ACC112 (cell line): ENCODE results near the gene EPHA4.

Source experiments
- H2AFZ ChIP-seq: fragments of 200-600 bp; sonication (generic); one replicate; pipeline ENCODE4 v1.6.0; 2017; ENCODE audit warnings: antibody characterized with exemption, low read length; ENCODE audit not compliant: unreplicated experiment
- H3K27ac ChIP-seq: fragments of 200-600 bp; sonication (generic); 2 replicates; pipeline ENCODE4 v1.5.1; 2014; ENCODE audit warnings: low read depth, mild to moderate bottlenecking, antibody characterized with exemption, low read length, moderate library complexity
- H3K27me3 ChIP-seq: fragments of 200-600 bp; sonication (generic); 2 replicates; pipeline ENCODE4 v1.6.1; 2014; ENCODE audit warnings: mild to moderate bottlenecking, antibody characterized with exemption, low read length, moderate library complexity, mixed read lengths; ENCODE audit not compliant: insufficient read depth
- H3K36me3 ChIP-seq: fragments of 200-600 bp; sonication (generic); 2 replicates; pipeline ENCODE4 v1.6.1; 2016; ENCODE audit warnings: mild to moderate bottlenecking, antibody characterized with exemption, low read length, moderate library complexity, mixed read lengths; ENCODE audit not compliant: insufficient read depth
- H3K4me1 ChIP-seq: fragments of 200-600 bp; sonication (generic); one replicate; pipeline ENCODE4 v1.6.1; 2016; ENCODE audit warnings: low read length, mixed read lengths; ENCODE audit not compliant: insufficient read depth, unreplicated experiment, control insufficient read depth
- H3K4me3 ChIP-seq: fragments of 200-600 bp; sonication (generic); 2 replicates; pipeline ENCODE4 v1.5.1; 2014; ENCODE audit warnings: mild to moderate bottlenecking, low read depth, low read length
- H3K79me2 ChIP-seq: fragments of 200-600 bp; sonication (generic); one replicate; pipeline ENCODE4 v1.6.0; 2016; ENCODE audit warnings: low read length; ENCODE audit not compliant: control insufficient read depth, unreplicated experiment, insufficient read depth

EPHA4 gene

DNA sequence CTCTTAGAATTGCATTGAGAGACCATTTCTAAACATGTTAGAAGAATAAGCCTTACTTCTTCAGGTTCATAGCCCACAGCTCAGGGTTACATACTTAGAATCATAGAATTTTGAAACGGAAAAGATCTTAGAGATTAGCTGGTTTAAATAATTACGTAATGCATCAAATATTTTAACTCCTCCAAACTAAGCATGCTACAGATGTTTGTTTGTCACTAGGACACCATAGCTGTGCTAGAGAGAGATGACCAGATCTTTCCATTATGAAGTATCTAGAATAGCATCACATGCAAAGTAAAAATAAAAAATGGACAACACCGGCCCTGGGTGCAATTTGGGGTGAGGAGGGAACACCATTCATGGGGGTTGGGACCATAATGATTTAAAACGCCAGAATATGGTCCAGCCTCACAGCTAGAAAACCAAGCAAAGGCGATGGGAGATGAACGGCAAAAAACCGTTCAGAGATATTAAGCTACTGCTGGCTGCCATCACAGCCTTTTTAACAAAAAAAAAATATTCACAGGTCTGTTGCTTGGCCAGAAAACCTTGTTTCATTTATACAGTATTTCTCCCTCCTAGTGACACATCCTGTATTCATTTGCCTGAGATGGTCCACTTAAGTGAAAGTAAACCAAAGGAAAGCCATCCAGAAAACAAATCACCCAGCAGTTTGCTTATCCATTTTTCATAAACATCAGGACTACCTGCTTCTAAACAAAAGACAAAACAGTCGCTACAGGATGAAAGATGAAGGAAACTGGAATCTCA, 94.2 kb downstream of the EPHA4 start:
- H3K4me3 ChIP-seq = no peak overlapping the region
- no peak overlapping the region for H2AFZ ChIP-seq
- no peaks in the 10 kb centered on the region for H3K79me2 ChIP-seq
- no peak overlapping the region for H3K27ac ChIP-seq
- H3K4me1 ChIP-seq = no peaks in the 10 kb centered on the region
- H3K36me3 ChIP-seq = no peaks in the 10 kb centered on the region
- H3K27me3 ChIP-seq = no peaks in the 10 kb centered on the region

GRCh38 chr2:221476195-221476594, 95.9 kb downstream of the EPHA4 start:
- Histone ChIP-seq H3K4me3 (no peak overlapping the region), H3K27me3 (no peaks in the 10 kb centered on the region), H3K36me3 (no peaks in the 10 kb centered on the region), H3K4me1 (no peaks in the 10 kb centered on the region), H3K79me2 (no peaks in the 10 kb centered on the region), H3K27ac (no peak overlapping the region), H2AFZ (no peak overlapping the region)

DNA sequence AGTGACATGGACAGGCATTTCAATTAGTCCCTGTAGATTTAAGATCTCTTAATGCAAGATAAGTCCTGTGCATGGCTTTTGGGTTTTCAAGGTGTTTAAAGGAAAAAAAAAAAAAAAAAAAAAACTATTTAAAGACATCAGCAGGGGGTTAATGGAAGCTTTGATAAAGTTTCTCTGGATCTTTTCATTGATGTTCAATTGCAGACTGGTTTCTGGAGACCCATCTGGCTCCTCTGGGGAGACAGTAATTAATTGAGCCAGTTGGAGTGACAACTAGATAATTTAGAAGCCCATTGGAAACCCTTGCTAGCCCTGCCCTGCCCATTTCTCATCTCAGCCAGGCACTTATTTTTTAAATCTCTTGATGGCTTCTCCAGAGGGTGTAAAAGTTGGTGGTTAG, 98.7 kb downstream of the EPHA4 start:
- no peaks in the 10 kb centered on the region for H3K4me1 ChIP-seq

GRCh38 chr2:221468317-221468716, 103.8 kb downstream of the EPHA4 start:
- Histone ChIP-seq H3K27me3 (no peaks in the 10 kb centered on the region), H2AFZ (no peak overlapping the region), H3K27ac (no peak overlapping the region), H3K4me3 (no peak overlapping the region), H3K79me2 (no peaks in the 10 kb centered on the region), H3K36me3 (no peaks in the 10 kb centered on the region), H3K4me1 (peaks cover 7% of the 10 kb centered on the region)

More for the DNA sequence above, 98.7 kb downstream of the EPHA4 start:
- Histone ChIP-seq H3K79me2 (no peaks in the 10 kb centered on the region), H2AFZ (no peak overlapping the region), H3K27me3 (no peaks in the 10 kb centered on the region), H3K36me3 (no peaks in the 10 kb centered on the region), H3K4me3 (no peak overlapping the region), H3K27ac (no peak overlapping the region)

GRCh38 chr2:221467610-221468009, 104.5 kb downstream of the EPHA4 start:
- Histone ChIP-seq H3K79me2 (no peaks in the 10 kb centered on the region), H3K4me1 (peaks cover 7% of the 10 kb centered on the region)

DNA sequence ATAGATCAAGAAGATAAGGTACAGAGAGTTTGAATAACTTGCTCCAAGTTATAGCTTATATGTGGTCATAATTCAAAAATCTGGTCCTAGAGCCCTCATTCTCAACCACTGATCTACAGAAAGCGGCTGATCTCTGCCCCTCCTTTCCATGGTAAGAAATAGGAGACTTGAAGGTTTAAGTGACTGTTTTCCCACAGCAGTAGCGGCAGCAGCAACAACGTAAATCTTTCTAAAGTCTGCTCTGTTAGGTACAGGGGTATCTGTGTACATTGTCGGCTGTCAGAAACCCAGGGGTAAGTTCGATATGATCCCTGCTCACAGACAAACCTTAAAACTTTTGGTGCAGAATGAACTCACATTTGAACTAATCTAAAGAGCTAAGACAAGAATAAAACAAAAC, 105.4 kb downstream of the EPHA4 start:
- H3K4me1 ChIP-seq = peaks cover 7% of the 10 kb centered on the region
- no peaks in the 10 kb centered on the region for H3K79me2 ChIP-seq
- no peak overlapping the region for H2AFZ ChIP-seq
- H3K36me3 ChIP-seq = no peaks in the 10 kb centered on the region
- no peak overlapping the region for H3K4me3 ChIP-seq
- H3K27ac ChIP-seq = no peak overlapping the region
- no peaks in the 10 kb centered on the region for H3K27me3 ChIP-seq

More at GRCh38 chr2:221467610-221468009, 104.5 kb downstream of the EPHA4 start:
- H3K36me3 ChIP-seq = no peaks in the 10 kb centered on the region
- H2AFZ ChIP-seq = no peak overlapping the region
- H3K27me3 ChIP-seq = no peaks in the 10 kb centered on the region
- H3K4me3 ChIP-seq = no peak overlapping the region
- no peak overlapping the region for H3K27ac ChIP-seq

DNA sequence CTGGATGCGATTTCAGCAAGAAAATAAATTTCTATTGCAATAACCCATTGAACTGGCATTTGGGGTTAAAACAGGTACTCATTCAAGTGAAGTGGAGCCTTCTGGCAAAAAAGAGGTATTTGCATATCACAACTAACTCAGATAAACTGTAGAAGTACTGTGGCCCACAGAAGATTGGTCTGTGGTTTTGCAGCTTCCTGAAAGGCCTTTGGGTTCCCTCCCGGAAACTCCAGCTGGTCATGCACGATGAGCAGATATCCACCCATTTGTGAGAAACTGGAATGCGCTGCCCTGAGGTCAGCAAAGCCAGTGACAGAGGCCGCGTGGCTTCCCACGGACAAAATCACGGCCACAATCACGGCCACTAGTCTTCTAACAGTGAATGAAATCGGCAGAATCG, 106.3 kb downstream of the EPHA4 start:
- Histone ChIP-seq H3K27ac (no peak overlapping the region), H2AFZ (no peak overlapping the region), H3K4me1 (peaks cover 7% of the 10 kb centered on the region), H3K36me3 (no peaks in the 10 kb centered on the region), H3K27me3 (no peaks in the 10 kb centered on the region), H3K79me2 (no peaks in the 10 kb centered on the region), H3K4me3 (no peak overlapping the region)

- Histone ChIP-seq H3K27me3 (no peaks in the 10 kb centered on the region), H3K4me1 (peaks cover 7% of the 10 kb centered on the region), H3K27ac (no peak overlapping the region), H3K36me3 (no peaks in the 10 kb centered on the region), H2AFZ (no peak overlapping the region), H3K4me3 (no peak overlapping the region), H3K79me2 (no peaks in the 10 kb centered on the region)
These were observed 107.1 kb downstream of the EPHA4 start for GRCh38 chr2:221464971-221465370.

DNA sequence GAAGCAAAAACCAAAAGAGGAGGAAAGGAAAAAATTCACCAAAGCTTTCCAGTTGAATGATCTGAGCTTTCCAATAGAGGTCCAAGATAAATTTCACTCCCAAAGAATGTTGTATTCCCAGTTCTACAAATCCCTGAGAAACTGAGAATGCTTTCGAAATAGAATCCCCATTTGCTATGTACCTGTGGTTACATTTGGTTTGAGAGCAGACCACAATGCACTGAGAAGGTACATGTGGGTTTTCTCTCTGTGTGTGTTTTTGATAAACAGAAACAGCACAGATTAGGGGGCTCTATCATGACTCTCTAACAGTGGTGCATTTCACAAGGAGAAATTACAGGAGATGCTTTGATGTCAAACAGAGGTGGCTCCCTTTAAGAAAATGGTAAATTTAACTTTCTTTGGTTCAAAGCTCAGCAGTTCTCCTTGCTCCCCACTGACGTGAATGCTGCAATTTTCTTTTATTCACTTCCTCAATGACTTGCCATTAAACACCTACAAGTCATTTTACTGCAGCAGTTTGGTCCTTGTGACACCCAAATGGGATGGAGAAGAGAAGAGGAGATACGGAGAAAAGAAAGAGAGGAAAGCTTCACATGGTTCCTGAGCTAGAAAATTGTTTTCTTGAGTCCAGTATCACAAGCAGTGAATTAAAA, 108.7 kb downstream of the EPHA4 start:
- no peak overlapping the region for H3K27ac ChIP-seq
- H2AFZ ChIP-seq = no peak overlapping the region
- H3K27me3 ChIP-seq = no peaks in the 10 kb centered on the region
- peaks cover 7% of the 10 kb centered on the region for H3K4me1 ChIP-seq
- no peaks in the 10 kb centered on the region for H3K36me3 ChIP-seq
- no peaks in the 10 kb centered on the region for H3K79me2 ChIP-seq
- H3K4me3 ChIP-seq = no peak overlapping the region

DNA sequence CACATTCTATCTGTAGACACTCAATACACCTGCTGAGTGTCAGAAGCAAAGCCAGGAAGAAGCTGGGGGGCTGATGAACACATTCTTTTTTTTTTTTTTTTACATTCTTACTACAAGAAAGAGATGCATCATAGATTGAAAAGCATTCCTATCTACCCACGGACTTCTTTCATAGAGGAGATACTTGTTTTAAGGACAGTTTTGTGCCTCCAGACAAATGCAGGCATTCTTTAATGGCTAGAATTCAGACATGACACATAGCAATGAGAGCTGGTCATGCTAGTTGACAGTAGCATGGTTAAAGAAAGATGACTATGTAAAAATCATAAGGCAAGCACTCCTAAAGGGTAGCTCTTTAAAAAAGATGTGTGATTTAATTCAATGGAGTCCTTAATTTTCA, 110.2 kb downstream of the EPHA4 start:
- no peaks in the 10 kb centered on the region for H3K36me3 ChIP-seq
- no peaks in the 10 kb centered on the region for H3K27me3 ChIP-seq
- H3K4me3 ChIP-seq = no peak overlapping the region
- H3K27ac ChIP-seq = no peak overlapping the region
- no peaks in the 10 kb centered on the region for H3K79me2 ChIP-seq
- H2AFZ ChIP-seq = no peak overlapping the region
- H3K4me1 ChIP-seq = no peaks in the 10 kb centered on the region

GRCh38 chr2:221460136-221460535, 112.0 kb downstream of the EPHA4 start:
- Histone ChIP-seq H3K27ac (no peak overlapping the region), H3K27me3 (no peaks in the 10 kb centered on the region)

More at GRCh38 chr2:221460136-221460535, 112.0 kb downstream of the EPHA4 start:
- Histone ChIP-seq H2AFZ (no peak overlapping the region), H3K36me3 (no peaks in the 10 kb centered on the region), H3K4me3 (no peak overlapping the region), H3K4me1 (no peaks in the 10 kb centered on the region), H3K79me2 (no peaks in the 10 kb centered on the region)
